ENCODE measurements around the gene RCN1.
"Not testable (repeated sequence)": the region's sequence is repeated elsewhere in the genome, so short reads cannot be mapped to it uniquely, and the experiment has no call there.

RCN1 gene

GRCh38 chr11:32079553-32079952, 11.3 kb upstream of the RCN1 start:
- DNase-seq (ENCODE audit: low read depth in 2 of 2): no peak

GRCh38 chr11:32080361-32080980, 10.4 kb upstream of the RCN1 start:
- no peak for DNase-seq (ENCODE audit: low read depth in 2 of 2)

- no peak for DNase-seq (ENCODE audit: low read depth in 2 of 2)
Measured at GRCh38 chr11:32081129-32081641, 9.7 kb upstream of the RCN1 start.

GRCh38 chr11:32081901-32082300, 9.0 kb upstream of the RCN1 start:
- DNase-seq (ENCODE audit: low read depth in 2 of 2): no peak

GRCh38 chr11:32082346-32082986, 8.4 kb upstream of the RCN1 start:
- DNase-seq (ENCODE audit: low read depth in 2 of 2): no peak

GRCh38 chr11:32087597-32087996, 3.3 kb upstream of the RCN1 start:
- no peak for DNase-seq (ENCODE audit: low read depth in 2 of 2)

GRCh38 chr11:32088117-32088941, 2.5 kb upstream of the RCN1 start:
- no peak for DNase-seq (ENCODE audit: low read depth in 2 of 2)

- no peak for DNase-seq (ENCODE audit: low read depth in 2 of 2)
Measured at GRCh38 chr11:32092581-32093170, 1.8 kb downstream of the RCN1 start.

GRCh38 chr11:32094923-32095322, 4.0 kb downstream of the RCN1 start:
- no peak for DNase-seq (ENCODE audit: low read depth in 2 of 2)

GRCh38 chr11:32098142-32098903, 7.4 kb downstream of the RCN1 start:
- no peak for DNase-seq (ENCODE audit: low read depth in 2 of 2)

GRCh38 chr11:32099516-32099915, 8.6 kb downstream of the RCN1 start:
- no peak for DNase-seq (ENCODE audit: low read depth in 2 of 2)

- DNase-seq (ENCODE audit: low read depth in 2 of 2): no peak
Measured at GRCh38 chr11:32100495-32100894, 9.6 kb downstream of the RCN1 start.

- no peak for DNase-seq (ENCODE audit: low read depth in 2 of 2)
Measured at GRCh38 chr11:32101791-32102190, 10.9 kb downstream of the RCN1 start.

GRCh38 chr11:32103121-32103719, 12.3 kb downstream of the RCN1 start:
- not testable (repeated sequence) for DNase-seq (ENCODE audit: low read depth in 2 of 2)

- DNase-seq (ENCODE audit: low read depth in 2 of 2): no peak
Measured at GRCh38 chr11:32103941-32104340, 13.1 kb downstream of the RCN1 start.

GRCh38 chr11:32105871-32106560, 15.1 kb downstream of the RCN1 start:
- no peak for DNase-seq (ENCODE audit: low read depth in 2 of 2)

GRCh38 chr11:32107647-32108046, 16.8 kb downstream of the RCN1 start:
- DNase-seq (ENCODE audit: low read depth in 2 of 2): no peak

GRCh38 chr11:32108576-32108975, 17.7 kb downstream of the RCN1 start:
- no peak for DNase-seq (ENCODE audit: low read depth in 2 of 2)

GRCh38 chr11:32109138-32109537, 18.3 kb downstream of the RCN1 start:
- no peak for DNase-seq (ENCODE audit: low read depth in 2 of 2)

GRCh38 chr11:32109592-32109991, 18.7 kb downstream of the RCN1 start:
- no peak for DNase-seq (ENCODE audit: low read depth in 2 of 2)

GRCh38 chr11:32110795-32111194, 19.9 kb downstream of the RCN1 start:
- no peak for DNase-seq (ENCODE audit: low read depth in 2 of 2)

Measured in stimulated activated CD8-positive, alpha-beta memory T cell treated with anti-CD3 and anti-CD28 coated beads, Interleukin-15, amount 100 ng/mL, for 4 hours (primary cell).